H9 (cell line): ENCODE measurements around the gene PLXNB3. TPM values are rescaled to one million over a fixed set of nuclear protein-coding genes. Genes with fewer than 3 reads are reported as not detected.
A peak's percentile ranks its signal among the peaks of the same experiment; 100 is the strongest.

Experiments
- DNase-seq: peaks from one replicate; pipeline ENCODE4 v3.0.0-alpha.2; 2017
- H2AFZ ChIP-seq: one replicate; pipeline ENCODE4 v1.6.1; 2013; ENCODE audit warnings: mild to moderate bottlenecking, low read length, control low read depth, moderate library complexity
- H2AK5ac ChIP-seq: 2 replicates; pipeline ENCODE4 v1.6.1; 2013; ENCODE audit warnings: low read length, control low read depth, mixed read lengths; ENCODE audit not compliant: insufficient read length
- H2BK120ac ChIP-seq: one replicate; pipeline ENCODE4 v1.6.1; 2013; ENCODE audit warnings: low read depth, mild to moderate bottlenecking, low read length, control low read depth, inconsistent platforms; ENCODE audit not compliant: poor library complexity, severe bottlenecking
- H2BK12ac ChIP-seq: 2 replicates; pipeline ENCODE4 v1.6.1; 2013; ENCODE audit warnings: low read length, control low read depth, mixed read lengths, low read depth; ENCODE audit not compliant: insufficient read length
- H2BK15ac ChIP-seq: 2 replicates; pipeline ENCODE4 v1.6.1; 2013; ENCODE audit warnings: low read depth, low read length, control low read depth
- H2BK20ac ChIP-seq: one replicate; pipeline ENCODE4 v1.6.1; 2013; ENCODE audit warnings: low read depth, mild to moderate bottlenecking, low read length, control low read depth, inconsistent platforms; ENCODE audit not compliant: poor library complexity, severe bottlenecking
- H2BK5ac ChIP-seq: 2 replicates; pipeline ENCODE4 v1.6.1; 2013; ENCODE audit warnings: low read length, control low read depth, mixed read lengths; ENCODE audit not compliant: insufficient read length
- H3K14ac ChIP-seq: 2 replicates; pipeline ENCODE4 v1.6.1; 2013; ENCODE audit warnings: low read length, control low read depth; ENCODE audit not compliant: insufficient read depth
- H3K18ac ChIP-seq: 2 replicates; pipeline ENCODE4 v1.6.1; 2013; ENCODE audit warnings: low read depth, mild to moderate bottlenecking, mixed read lengths, low read length, control low read depth; ENCODE audit not compliant: insufficient read length
- H3K23ac ChIP-seq: 2 replicates; pipeline ENCODE4 v1.6.1; 2013; ENCODE audit warnings: low read length, control low read depth, mixed read lengths, low read depth; ENCODE audit not compliant: insufficient read length
- H3K23me2 ChIP-seq: 2 replicates; pipeline ENCODE4 v1.6.1; 2013; ENCODE audit warnings: low read depth, mild to moderate bottlenecking, mixed read lengths, low read length, control low read depth; ENCODE audit not compliant: insufficient read length, poor library complexity, severe bottlenecking
- H3K27ac ChIP-seq: 2 replicates; pipeline ENCODE4 v1.5.1; 2013; ENCODE audit warnings: low read length, control low read depth, mixed read lengths, low read depth; ENCODE audit not compliant: insufficient read length
- H3K27me3 ChIP-seq: 2 replicates; pipeline ENCODE4 v1.6.1; 2013; ENCODE audit warnings: low read length, control low read depth, inconsistent platforms; ENCODE audit not compliant: insufficient read depth
- H3K4ac ChIP-seq: 2 replicates; pipeline ENCODE4 v1.6.1; 2013; ENCODE audit warnings: low read depth, mild to moderate bottlenecking, control low read depth, inconsistent platforms, low read length, moderate library complexity
- H3K4me1 ChIP-seq: 2 replicates; pipeline ENCODE4 v1.6.1; 2013; ENCODE audit warnings: low read length, control low read depth, inconsistent platforms; ENCODE audit not compliant: insufficient read depth
- H3K4me2 ChIP-seq: 2 replicates; pipeline ENCODE4 v1.6.1; 2013; ENCODE audit warnings: low read length, control low read depth, mixed read lengths; ENCODE audit not compliant: insufficient read length, insufficient read depth
- H3K56ac ChIP-seq: 2 replicates; pipeline ENCODE4 v1.6.1; 2013; ENCODE audit warnings: low read depth, mild to moderate bottlenecking, mixed read lengths, low read length, control low read depth; ENCODE audit not compliant: insufficient read length
- H3K79me1 ChIP-seq: 2 replicates; pipeline ENCODE4 v1.6.1; 2013; ENCODE audit warnings: low read depth, mild to moderate bottlenecking, moderate library complexity, low read length, control low read depth, inconsistent platforms; ENCODE audit not compliant: insufficient read depth, poor library complexity, severe bottlenecking
- H3K79me2 ChIP-seq: 2 replicates; pipeline ENCODE4 v1.6.1; 2013; ENCODE audit warnings: low read length, control low read depth, inconsistent platforms; ENCODE audit not compliant: insufficient read depth
- H3K9ac ChIP-seq: 2 replicates; pipeline ENCODE4 v1.6.1; 2013; ENCODE audit warnings: low read length, control low read depth, mixed read lengths; ENCODE audit not compliant: insufficient read length; ENCODE audit errors: extremely low read depth
- H3K9me3 ChIP-seq: one replicate; pipeline ENCODE4 v1.6.1; 2013; ENCODE audit warnings: low read depth, low read length, inconsistent platforms; ENCODE audit not compliant: control insufficient read depth
- H3T11ph ChIP-seq: one replicate; pipeline ENCODE4 v1.6.1; 2013; ENCODE audit warnings: mild to moderate bottlenecking, low read length, control low read depth, inconsistent platforms
- H4K20me1 ChIP-seq: one replicate; pipeline ENCODE4 v1.6.1; 2013; ENCODE audit not compliant: control insufficient read depth, insufficient read length, insufficient read depth
- H4K5ac ChIP-seq: 2 replicates; pipeline ENCODE4 v1.6.1; 2013; ENCODE audit warnings: low read depth, mild to moderate bottlenecking, mixed read lengths, low read length, control low read depth; ENCODE audit not compliant: insufficient read length
- H4K8ac ChIP-seq: replicated peaks from 2 replicates; pipeline ENCODE4 v1.6.1; 2013; ENCODE audit warnings: low read length, control low read depth, mixed read lengths, low read depth; ENCODE audit not compliant: insufficient read length
- H4K91ac ChIP-seq: 2 replicates; pipeline ENCODE4 v1.6.1; 2013; ENCODE audit warnings: low read depth, mild to moderate bottlenecking, moderate library complexity, mixed read lengths, low read length, control low read depth; ENCODE audit not compliant: insufficient read length
- H3K27ac Mint-ChIP-seq, 3 experiments: 2 replicates in 2 of 3; 3 replicates in 1 of 3; pipeline ENCODE4 v1.8.0; 2020 to 2021; ENCODE audit warnings: mixed read lengths in 3 of 3, mild to moderate bottlenecking in 1 of 3, moderate library complexity in 1 of 3
- H3K27me3 Mint-ChIP-seq: 2 replicates; pipeline ENCODE4 v1.8.0; 2021; ENCODE audit warnings: low read depth, mild to moderate bottlenecking, moderate library complexity, mixed read lengths
- H3K36me3 Mint-ChIP-seq, 3 experiments: 2 replicates in 2 of 3; 3 replicates in 1 of 3; pipeline ENCODE4 v1.8.0; 2020 to 2021; ENCODE audit warnings: low read depth in 3 of 3, mixed read lengths in 3 of 3; ENCODE audit not compliant: insufficient read depth in 1 of 3
- H3K4me1 Mint-ChIP-seq, 2 experiments: 2 replicates each; pipeline ENCODE4 v1.8.0; 2020; ENCODE audit warnings: mixed read lengths in 2 of 2
- H3K4me3 Mint-ChIP-seq, 2 experiments: 2 replicates in 1 of 2; 3 replicates in 1 of 2; pipeline ENCODE4 v1.8.0; 2020 to 2021; ENCODE audit warnings: mild to moderate bottlenecking in 2 of 2, mixed read lengths in 2 of 2, moderate library complexity in 1 of 2
- H3K9me3 Mint-ChIP-seq, 2 experiments: 2 replicates in 1 of 2; 3 replicates in 1 of 2; pipeline ENCODE4 v1.8.0; 2020; ENCODE audit warnings: mild to moderate bottlenecking in 2 of 2, mixed read lengths in 2 of 2, moderate library complexity in 1 of 2
- WGBS: extraction: QIAGEN DNeasy Blood & Tissue Kit; methylation state at CpG from one replicate; pipeline ENCODE4 v1.1.7; 2013; ENCODE audit warnings: missing lambda C conversion rate, low lambda C conversion rate, mixed read lengths; ENCODE audit not compliant: insufficient read length; ENCODE audit errors: extremely low coverage; 5-methylcytosine and 5-hydroxymethylcytosine counted together
- total RNA-seq: library from RNA; stranded (reverse); gene quantifications from 2 replicates; pipeline ENCODE4 v1.2.1, GENCODE V29; 2021
- TF ChIP-seq, protein P1 (sequence below): fragments of 200-600 bp; sonication (generic); conservative IDR thresholded peaks from 3 replicates; pipeline ENCODE4 v1.8.0; 2021; ENCODE audit warnings: antibody characterized with exemption, mild to moderate bottlenecking

PLXNB3 gene
- total RNA-seq, 1 experiment from 2014 or later: 1.9 TPM

DNA sequence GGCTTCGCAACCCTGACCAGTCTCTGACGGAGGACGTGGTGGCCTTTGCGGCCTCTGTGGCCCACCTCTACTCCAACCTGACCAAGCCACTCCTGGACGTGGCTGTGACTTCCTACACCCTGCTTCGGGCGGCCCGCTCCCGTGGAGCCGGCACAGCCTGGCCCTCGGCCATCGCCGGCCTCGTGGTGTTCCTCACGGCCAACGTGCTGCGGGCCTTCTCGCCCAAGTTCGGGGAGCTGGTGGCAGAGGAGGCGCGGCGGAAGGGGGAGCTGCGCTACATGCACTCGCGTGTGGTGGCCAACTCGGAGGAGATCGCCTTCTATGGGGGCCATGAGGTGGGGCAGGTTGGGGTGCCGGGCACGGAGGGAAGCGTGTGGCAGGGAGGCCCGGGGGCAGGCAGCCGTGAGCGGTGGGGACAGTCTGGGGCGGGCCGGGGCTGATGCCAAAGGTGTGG lies 38.2 kb upstream of the PLXNB3 start:
- H2BK120ac ChIP-seq: no peak overlapping the region
- H3K9ac ChIP-seq: no peak overlapping the region
- Mint-ChIP-seq H3K4me3 (peak overlapping the region; percentile 21 to 66; a peak in 3 of 5 replicates), H3K36me3 (peaks cover 8 to 33% (median 29%) of the 10 kb centered on the region in 3 experiments), H3K9me3 (peaks cover 51 to 61% of the 10 kb centered on the region in 2 experiments), H3K27ac (no peak overlapping the region), H3K4me1 (peaks cover 10 to 20% of the 10 kb centered on the region in 2 experiments), H3K27me3 (no peaks in the 10 kb centered on the region)
- no peak for DNase-seq
- H3K18ac ChIP-seq: no peak overlapping the region
- no peak overlapping the region for H2BK5ac ChIP-seq
- peaks cover 10% of the 10 kb centered on the region; the same call in 1 of the 2 replicates for H3K79me2 ChIP-seq
- H2AFZ ChIP-seq: no peak overlapping the region
- H4K91ac ChIP-seq: no peak overlapping the region
- peaks cover 26% of the 10 kb centered on the region for H3K9me3 ChIP-seq
- no peak overlapping the region for H3K4ac ChIP-seq
- H3K27me3 ChIP-seq: no peaks in the 10 kb centered on the region
- H3K56ac ChIP-seq: no peak overlapping the region
- H4K20me1 ChIP-seq: no peaks in the 10 kb centered on the region
- H3K4me2 ChIP-seq: no peak overlapping the region
- H3K23me2 ChIP-seq: peaks cover 4% of the 10 kb centered on the region
- H3K27ac ChIP-seq: no peak overlapping the region
- no CpG with 5 or more reads among the region's 35 CpGs for WGBS
- H4K8ac ChIP-seq: no peak overlapping the region
- no peak overlapping the region for H3K14ac ChIP-seq
- H2BK12ac ChIP-seq: no peak overlapping the region
- no peak overlapping the region for H3T11ph ChIP-seq
- no peak overlapping the region for H2BK15ac ChIP-seq
- no peak overlapping the region for H4K5ac ChIP-seq
- H2AK5ac ChIP-seq: no peak overlapping the region
- TF ChIP-seq, protein P1, sequence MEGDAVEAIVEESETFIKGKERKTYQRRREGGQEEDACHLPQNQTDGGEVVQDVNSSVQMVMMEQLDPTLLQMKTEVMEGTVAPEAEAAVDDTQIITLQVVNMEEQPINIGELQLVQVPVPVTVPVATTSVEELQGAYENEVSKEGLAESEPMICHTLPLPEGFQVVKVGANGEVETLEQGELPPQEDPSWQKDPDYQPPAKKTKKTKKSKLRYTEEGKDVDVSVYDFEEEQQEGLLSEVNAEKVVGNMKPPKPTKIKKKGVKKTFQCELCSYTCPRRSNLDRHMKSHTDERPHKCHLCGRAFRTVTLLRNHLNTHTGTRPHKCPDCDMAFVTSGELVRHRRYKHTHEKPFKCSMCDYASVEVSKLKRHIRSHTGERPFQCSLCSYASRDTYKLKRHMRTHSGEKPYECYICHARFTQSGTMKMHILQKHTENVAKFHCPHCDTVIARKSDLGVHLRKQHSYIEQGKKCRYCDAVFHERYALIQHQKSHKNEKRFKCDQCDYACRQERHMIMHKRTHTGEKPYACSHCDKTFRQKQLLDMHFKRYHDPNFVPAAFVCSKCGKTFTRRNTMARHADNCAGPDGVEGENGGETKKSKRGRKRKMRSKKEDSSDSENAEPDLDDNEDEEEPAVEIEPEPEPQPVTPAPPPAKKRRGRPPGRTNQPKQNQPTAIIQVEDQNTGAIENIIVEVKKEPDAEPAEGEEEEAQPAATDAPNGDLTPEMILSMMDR: no peak
- no peak overlapping the region for H3K23ac ChIP-seq
- no peak overlapping the region for H2BK20ac ChIP-seq
- H3K79me1 ChIP-seq: no peaks in the 10 kb centered on the region
- H3K4me1 ChIP-seq: no peaks in the 10 kb centered on the region
